DOHH2 (cell line): ENCODE measurements around the gene TJAP1.

Source experiments
- H3F3A ChIP-seq: fragments of 200-600 bp; sonication (generic), shearing (Covaris generic); 2 replicates; pipeline ENCODE4 v1.6.0; 2016; ENCODE audit warnings: antibody characterized with exemption, mild to moderate bottlenecking; ENCODE audit not compliant: control insufficient read depth, insufficient read depth
- H3K27ac ChIP-seq: fragments of 200-600 bp; sonication (generic); 2 replicates; pipeline ENCODE4 v1.5.1; 2014; ENCODE audit warnings: low read depth, mild to moderate bottlenecking, low read length, moderate library complexity
- H3K27me3 ChIP-seq: fragments of 200-600 bp; sonication (generic); 2 replicates; pipeline ENCODE4 v1.6.1; 2014; ENCODE audit warnings: mild to moderate bottlenecking, low read length, mixed read lengths; ENCODE audit not compliant: control insufficient read depth
- H3K36me3 ChIP-seq: fragments of 200-600 bp; sonication (generic); 2 replicates; pipeline ENCODE4 v1.6.1; 2014; ENCODE audit warnings: mild to moderate bottlenecking, low read length, moderate library complexity, mixed read lengths; ENCODE audit not compliant: control insufficient read depth
- H3K4me1 ChIP-seq: fragments of 200-600 bp; sonication (generic); 2 replicates; pipeline ENCODE4 v1.6.1; 2014; ENCODE audit warnings: mild to moderate bottlenecking, low read length, mixed read lengths; ENCODE audit not compliant: control insufficient read depth
- H3K4me2 ChIP-seq: fragments of 200-600 bp; sonication (generic); 2 replicates; pipeline ENCODE4 v1.6.0; 2014; ENCODE audit warnings: mild to moderate bottlenecking, low read length, moderate library complexity
- H3K4me3 ChIP-seq: fragments of 200-600 bp; sonication (generic); 2 replicates; pipeline ENCODE4 v1.5.1; 2014; ENCODE audit warnings: mild to moderate bottlenecking, low read length, mixed read lengths
- H3K79me2 ChIP-seq: fragments of 200-600 bp; sonication (generic); 2 replicates; pipeline ENCODE4 v1.6.1; 2014; ENCODE audit warnings: mild to moderate bottlenecking, low read length, mixed read lengths; ENCODE audit not compliant: control insufficient read depth
- H3K9me2 ChIP-seq: fragments of 200-600 bp; sonication (generic); replicated peaks from 2 replicates; pipeline ENCODE4 v1.6.1; 2014; ENCODE audit warnings: mild to moderate bottlenecking, low read length, mixed read lengths; ENCODE audit not compliant: control insufficient read depth
- H3K9me3 ChIP-seq: fragments of 200-600 bp; sonication (generic); 2 replicates; pipeline ENCODE4 v1.6.1; 2014; ENCODE audit warnings: antibody characterized with exemption, low read length, mixed read lengths; ENCODE audit not compliant: control insufficient read depth, insufficient read depth
- H4K20me1 ChIP-seq: fragments of 200-600 bp; sonication (generic); 2 replicates; pipeline ENCODE4 v1.6.0; 2014; ENCODE audit warnings: low read depth, mild to moderate bottlenecking, antibody characterized with exemption, low read length, moderate library complexity; ENCODE audit not compliant: control insufficient read depth, insufficient read depth
- CTCF ChIP-seq: fragments of 200-600 bp; sonication (generic); IDR thresholded peaks from one replicate; pipeline ENCODE4 v1.5.1; 2014; ENCODE audit warnings: antibody characterized with exemption, mild to moderate bottlenecking, low read depth, low read length; ENCODE audit not compliant: poor library complexity, severe bottlenecking
- EZH2phosphoT487 ChIP-seq: fragments of 200-600 bp; sonication (generic); IDR thresholded peaks from 2 replicates; pipeline ENCODE4 v1.6.1; 2017; ENCODE audit warnings: borderline replicate concordance, mild to moderate bottlenecking, antibody characterized with exemption, low read length, moderate library complexity, mixed read lengths

The TJAP1 gene

DNA sequence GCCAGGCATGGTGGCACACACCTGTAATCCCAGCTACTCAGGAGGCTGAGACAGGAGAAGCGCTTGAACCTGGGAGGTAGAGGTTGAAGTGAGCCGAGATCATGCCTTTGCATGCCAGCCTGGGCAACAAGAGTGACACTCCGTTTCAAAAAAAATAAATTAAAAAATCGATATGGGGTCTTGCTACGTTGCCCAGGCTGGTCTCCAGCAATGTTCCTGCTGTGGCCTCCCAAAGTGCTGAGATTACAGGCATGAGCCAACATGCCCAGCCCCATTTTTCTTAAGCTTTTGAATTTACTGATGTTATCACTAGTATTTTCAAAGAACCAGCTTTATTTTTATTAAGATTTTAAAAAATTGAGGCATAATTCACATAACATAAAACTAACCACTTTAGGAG, 63.1 kb downstream of the TJAP1 start:
- Histone ChIP-seq H3K27me3 (no peaks in the 10 kb centered on the region), H3K79me2 (no peaks in the 10 kb centered on the region; the same call in 1 of the 2 replicates), H3F3A (0 out of 2 replicates have a peak, but pooled peaks cover 3% of the 10 kb centered on the region), H3K4me2 (no peak overlapping the region), H3K9me3 (no peaks in the 10 kb centered on the region), H3K27ac (no peak overlapping the region), H3K4me1 (no peaks in the 10 kb centered on the region), H3K9me2 (no peaks in the 10 kb centered on the region), H4K20me1 (no peaks in the 10 kb centered on the region), H3K36me3 (peaks cover 62% of the 10 kb centered on the region), H3K4me3 (no peak overlapping the region)
- TF ChIP-seq CTCF: no peak
- no peak for TF ChIP-seq EZH2phosphoT487

DNA sequence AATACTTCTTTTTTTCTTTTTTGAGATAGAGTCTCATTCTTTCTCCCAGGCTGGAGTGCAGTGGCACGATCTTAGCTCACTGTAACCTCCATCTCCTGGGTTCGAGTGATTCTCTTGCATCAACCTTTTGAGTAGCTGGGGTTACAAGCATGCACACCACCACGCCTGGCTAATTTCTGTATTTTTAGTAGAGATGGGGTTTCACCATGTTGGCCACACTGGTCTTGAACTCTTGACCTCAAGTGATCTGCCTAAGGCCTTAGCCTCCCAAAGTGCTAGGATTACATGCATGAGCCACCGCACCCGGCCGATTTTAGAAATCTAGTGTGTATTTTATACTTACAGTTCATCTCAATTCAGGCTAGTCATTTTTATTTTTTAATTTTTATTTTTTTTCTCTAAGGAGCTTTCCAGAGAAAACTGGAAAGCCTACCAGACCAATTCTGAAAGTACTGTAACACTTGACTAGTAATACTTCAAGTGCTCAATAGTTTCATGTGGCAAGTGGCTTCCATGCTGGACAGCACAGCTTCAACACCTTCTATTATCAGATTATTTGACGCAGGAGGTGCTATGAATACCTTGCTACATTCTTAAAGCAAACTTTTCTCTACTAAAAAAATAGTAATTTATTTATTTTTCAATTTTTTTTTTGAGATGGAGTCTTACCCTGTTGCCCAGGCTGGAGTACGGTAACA, 64.6 kb downstream of the TJAP1 start:
- no peaks in the 10 kb centered on the region for H3K27me3 ChIP-seq
- no peaks in the 10 kb centered on the region for H3K9me3 ChIP-seq
- H3K27ac ChIP-seq: no peak overlapping the region
- no peaks in the 10 kb centered on the region for H3K4me1 ChIP-seq
- H4K20me1 ChIP-seq: no peaks in the 10 kb centered on the region
- TF ChIP-seq EZH2phosphoT487: no peak
- H3K36me3 ChIP-seq: peaks cover 73% of the 10 kb centered on the region
- H3K79me2 ChIP-seq: no peaks in the 10 kb centered on the region; the same call in 1 of the 2 replicates
- no peak overlapping the region for H3K4me2 ChIP-seq
- H3F3A ChIP-seq: 0 out of 2 replicates have a peak, but pooled peaks cover 3% of the 10 kb centered on the region
- H3K9me2 ChIP-seq: no peaks in the 10 kb centered on the region
- H3K4me3 ChIP-seq: no peak overlapping the region

DNA sequence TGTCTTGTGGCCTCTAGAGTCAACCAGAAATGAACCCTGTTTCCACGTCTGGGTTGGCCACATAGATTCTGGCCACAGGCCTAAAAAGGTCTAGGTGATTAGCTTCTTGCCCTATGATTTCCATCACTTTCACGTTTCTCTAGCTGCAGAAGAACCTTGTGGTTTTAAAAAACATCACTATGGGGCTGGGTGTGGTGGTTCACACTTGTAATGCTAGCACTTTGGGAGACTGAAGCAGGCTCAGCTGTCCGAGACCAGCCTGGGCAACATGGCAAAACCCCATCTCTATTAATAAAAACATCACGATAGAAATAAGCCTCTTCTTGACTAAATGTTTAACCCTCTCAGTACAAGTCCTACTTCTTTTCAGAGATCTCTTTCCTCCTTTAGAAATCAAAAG, 67.1 kb downstream of the TJAP1 start:
- H3K9me3 ChIP-seq: no peaks in the 10 kb centered on the region
- H3K27me3 ChIP-seq: no peaks in the 10 kb centered on the region
- no peaks in the 10 kb centered on the region for H3K9me2 ChIP-seq
- TF ChIP-seq CTCF (no peak), EZH2phosphoT487 (no peak)
- no peak overlapping the region for H3K4me2 ChIP-seq
- peaks cover 80% of the 10 kb centered on the region for H3K36me3 ChIP-seq
- 0 out of 2 replicates have a peak, but pooled peaks cover 3% of the 10 kb centered on the region for H3F3A ChIP-seq
- no peaks in the 10 kb centered on the region for H3K4me1 ChIP-seq
- no peak overlapping the region for H3K4me3 ChIP-seq
- H3K27ac ChIP-seq: no peak overlapping the region
- H4K20me1 ChIP-seq: no peaks in the 10 kb centered on the region
- H3K79me2 ChIP-seq: no peaks in the 10 kb centered on the region; the same call in 1 of the 2 replicates

- H3K9me2 ChIP-seq: no peaks in the 10 kb centered on the region
- no peaks in the 10 kb centered on the region; the same call in 1 of the 2 replicates for H3F3A ChIP-seq
- TF ChIP-seq CTCF: no peak
- TF ChIP-seq EZH2phosphoT487: no peak
- no peaks in the 10 kb centered on the region for H3K27me3 ChIP-seq
- no peaks in the 10 kb centered on the region for H3K9me3 ChIP-seq
- H3K4me2 ChIP-seq: no peak overlapping the region
- H3K36me3 ChIP-seq: peaks cover 89% of the 10 kb centered on the region
- no peak overlapping the region for H3K27ac ChIP-seq
- H3K4me3 ChIP-seq: no peak overlapping the region
- no peaks in the 10 kb centered on the region for H3K79me2 ChIP-seq
- H3K4me1 ChIP-seq: no peaks in the 10 kb centered on the region
- no peaks in the 10 kb centered on the region for H4K20me1 ChIP-seq
Observed at GRCh38 chr6:43547222-43547621, 69.9 kb downstream of the TJAP1 start.
